ENCODE results near the gene TDRD12. TPM values are rescaled to one million over a fixed set of nuclear protein-coding genes. Genes with fewer than 3 reads are reported as not detected.

TDRD12 gene
- total RNA-seq, 1 experiment from 2014 or later = 1.3 TPM

- H3K4me1 ChIP-seq (ENCODE audit: insufficient read depth, low read length) = no peaks in the 10 kb centered on the region
- H3K23ac ChIP-seq (ENCODE audit: insufficient read length, low read depth, low read length) = no peak overlapping the region
- no peak overlapping the region; a peak in 1 of 5 replicates for H3K4me3 Mint-ChIP-seq
- no peak overlapping the region for H3K14ac ChIP-seq (ENCODE audit: insufficient read depth, low read length)
- no peaks in the 10 kb centered on the region for H3K23me2 ChIP-seq (ENCODE audit: insufficient read length, low read depth, low read length, poor library complexity, severe bottlenecking)
- H3K79me2 ChIP-seq (ENCODE audit: insufficient read depth, low read length) = no peaks in the 10 kb centered on the region
- no peaks in the 10 kb centered on the region for H3K27me3 Mint-ChIP-seq (ENCODE audit: low read depth)
- H3K27me3 ChIP-seq (ENCODE audit: insufficient read depth, low read length) = no peaks in the 10 kb centered on the region
- H2BK120ac ChIP-seq (ENCODE audit: low read depth, low read length, poor library complexity, severe bottlenecking) = no peak overlapping the region
- no peak overlapping the region for H2AK5ac ChIP-seq (ENCODE audit: insufficient read length, low read length)
- no peaks in the 10 kb centered on the region for H3K9me3 ChIP-seq (ENCODE audit: control insufficient read depth, low read depth, low read length)
- no peak overlapping the region for H4K5ac ChIP-seq (ENCODE audit: insufficient read length, low read depth, low read length)
- no peak overlapping the region for H2BK5ac ChIP-seq (ENCODE audit: insufficient read length, low read length)
- no peak overlapping the region for H2BK15ac ChIP-seq (ENCODE audit: low read depth, low read length)
- H3K27ac Mint-ChIP-seq = no peak overlapping the region
- H3T11ph ChIP-seq (ENCODE audit: low read length) = no peak overlapping the region
- no peak overlapping the region for H3K4me2 ChIP-seq (ENCODE audit: insufficient read depth, insufficient read length, low read length)
- H3K18ac ChIP-seq (ENCODE audit: insufficient read length, low read depth, low read length) = no peak overlapping the region
- no peak overlapping the region for H4K8ac ChIP-seq (replicated peaks; ENCODE audit: insufficient read length, low read depth, low read length)
- no peak overlapping the region for H4K91ac ChIP-seq (ENCODE audit: insufficient read length, low read depth, low read length)
- 0 out of 3 replicates have a peak, but pooled peaks have one; percentile 19 for TF ChIP-seq CTCF (conservative IDR thresholded peaks at IDR 0.05)
- no peak overlapping the region for H2AFZ ChIP-seq (ENCODE audit: low read length)
- no peak overlapping the region for H2BK12ac ChIP-seq (ENCODE audit: insufficient read length, low read depth, low read length)
- WGBS (ENCODE audit: extremely low coverage, insufficient read length, low lambda C conversion rate) = no CpG with 5 or more reads among the region's 12 CpGs
- H3K4ac ChIP-seq (ENCODE audit: low read depth, low read length) = no peak overlapping the region
- H2BK20ac ChIP-seq (ENCODE audit: low read depth, low read length, poor library complexity, severe bottlenecking) = no peak overlapping the region
- no peaks in the 10 kb centered on the region for H4K20me1 ChIP-seq (ENCODE audit: control insufficient read depth, insufficient read depth, insufficient read length)
- peak; percentile 40 for DNase-seq
- no peaks in the 10 kb centered on the region; a peak in 2 of 5 replicates for H3K9me3 Mint-ChIP-seq
- H3K9ac ChIP-seq (ENCODE audit: extremely low read depth, insufficient read length, low read length) = no peak overlapping the region
- H3K27ac ChIP-seq (ENCODE audit: insufficient read length, low read depth, low read length) = no peak overlapping the region
- no peaks in the 10 kb centered on the region for H3K36me3 Mint-ChIP-seq (ENCODE audit: insufficient read depth in 1 of 3, low read depth in 3 of 3)
- no peaks in the 10 kb centered on the region for H3K79me1 ChIP-seq (ENCODE audit: insufficient read depth, low read depth, low read length, poor library complexity, severe bottlenecking)
- no peak overlapping the region for H3K56ac ChIP-seq (ENCODE audit: insufficient read length, low read depth, low read length)
- H3K4me1 Mint-ChIP-seq = peaks cover 27 to 28% of the 10 kb centered on the region in 2 experiments
These were observed 151.4 kb downstream of the TDRD12 start for GRCh38 chr19:32870981-32871451.

Data from H9 (cell line).